Measurements from ENCODE around the gene RUSF1.
"Not testable (repeated sequence)": the region's sequence is repeated elsewhere in the genome, so short reads cannot be mapped to it uniquely, and the experiment has no call there.

DNA sequence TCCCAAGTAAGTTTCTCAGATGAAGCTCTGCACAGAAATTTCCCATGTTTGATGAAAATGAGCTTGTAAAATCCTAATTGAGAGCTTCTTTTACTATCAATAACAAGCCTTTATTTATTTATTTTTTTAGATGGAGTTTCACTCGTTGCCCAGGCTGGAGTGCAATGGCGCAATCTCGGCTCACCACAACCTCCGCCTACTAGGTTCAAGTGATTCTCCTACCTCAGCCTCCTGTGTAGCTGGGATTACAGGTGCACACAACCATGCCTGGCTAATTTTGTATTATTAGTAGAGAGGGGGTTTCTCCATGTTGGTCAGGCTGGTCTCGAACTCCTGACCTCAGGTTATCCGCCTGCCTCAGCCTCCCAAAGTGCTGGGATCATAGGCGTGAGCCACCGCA, 4.6 kb downstream of the RUSF1 start:
- TF ChIP-seq POLR2AphosphoS5, POLR2A (IDR thresholded peaks at IDR 0.05): not testable (repeated sequence)
- TF ChIP-seq, protein P1, sequence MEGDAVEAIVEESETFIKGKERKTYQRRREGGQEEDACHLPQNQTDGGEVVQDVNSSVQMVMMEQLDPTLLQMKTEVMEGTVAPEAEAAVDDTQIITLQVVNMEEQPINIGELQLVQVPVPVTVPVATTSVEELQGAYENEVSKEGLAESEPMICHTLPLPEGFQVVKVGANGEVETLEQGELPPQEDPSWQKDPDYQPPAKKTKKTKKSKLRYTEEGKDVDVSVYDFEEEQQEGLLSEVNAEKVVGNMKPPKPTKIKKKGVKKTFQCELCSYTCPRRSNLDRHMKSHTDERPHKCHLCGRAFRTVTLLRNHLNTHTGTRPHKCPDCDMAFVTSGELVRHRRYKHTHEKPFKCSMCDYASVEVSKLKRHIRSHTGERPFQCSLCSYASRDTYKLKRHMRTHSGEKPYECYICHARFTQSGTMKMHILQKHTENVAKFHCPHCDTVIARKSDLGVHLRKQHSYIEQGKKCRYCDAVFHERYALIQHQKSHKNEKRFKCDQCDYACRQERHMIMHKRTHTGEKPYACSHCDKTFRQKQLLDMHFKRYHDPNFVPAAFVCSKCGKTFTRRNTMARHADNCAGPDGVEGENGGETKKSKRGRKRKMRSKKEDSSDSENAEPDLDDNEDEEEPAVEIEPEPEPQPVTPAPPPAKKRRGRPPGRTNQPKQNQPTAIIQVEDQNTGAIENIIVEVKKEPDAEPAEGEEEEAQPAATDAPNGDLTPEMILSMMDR (IDR thresholded peaks at IDR 0.05): not testable (repeated sequence)
